OCI-LY3 (cell line): ENCODE results near the gene COL6A2.

Experiments
- CTCF ChIP-seq: fragments of 200-600, 300-600 bp; sonication (generic); IDR thresholded peaks from 2 replicates; pipeline ENCODE4 v1.5.1; 2014; ENCODE audit warnings: antibody characterized with exemption, low read length, low read depth
- EZH2phosphoT487 ChIP-seq: fragments of 200-600 bp; shearing (Covaris generic); IDR thresholded peaks from 2 replicates; pipeline ENCODE4 v1.6.1; 2018; ENCODE audit warnings: antibody characterized with exemption, mixed run types, low read depth

DNA sequence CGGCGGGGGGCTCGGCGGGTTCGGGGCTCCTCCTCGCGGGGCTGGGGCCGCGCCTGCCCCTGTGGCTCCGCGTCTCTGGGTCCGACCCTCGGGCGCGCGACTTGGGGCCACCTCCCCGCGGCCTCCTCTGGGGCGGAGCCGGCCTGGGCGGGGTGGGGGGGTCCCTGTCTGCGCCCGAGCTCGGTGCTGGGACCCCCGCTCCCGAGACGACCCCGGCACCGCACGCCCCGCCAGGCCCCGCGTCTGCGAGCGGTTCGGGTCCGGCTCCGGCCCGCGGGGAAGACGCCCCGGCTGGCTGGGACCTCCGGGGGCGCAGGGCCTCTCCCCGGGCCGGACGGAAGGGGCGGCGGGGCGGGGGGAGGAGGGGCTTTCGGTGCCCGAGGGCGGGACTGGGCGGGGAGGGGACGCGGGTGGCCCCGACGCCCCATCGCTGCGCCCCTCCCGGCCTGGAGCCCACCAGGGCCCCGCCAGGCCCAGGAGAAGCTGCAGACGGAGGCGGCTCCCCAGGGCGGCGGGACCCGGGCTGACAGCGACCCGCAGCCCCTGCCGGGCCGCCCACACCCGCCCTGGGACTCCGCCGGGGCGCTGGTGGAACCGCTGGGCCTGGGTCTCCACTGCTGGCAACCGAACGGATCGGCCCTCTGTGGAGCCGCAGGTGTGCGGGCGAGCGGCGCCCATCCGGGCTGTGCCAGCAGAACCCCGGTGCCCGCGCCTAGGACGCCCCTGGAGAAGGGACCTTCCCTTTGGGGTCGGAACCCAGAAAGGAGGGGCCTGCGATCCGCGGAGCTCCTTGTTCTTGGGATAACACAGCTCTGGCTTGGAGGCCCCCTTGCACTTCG is 610 bp downstream of the COL6A2 start:
- TF ChIP-seq CTCF, result no peak
- no peak for TF ChIP-seq EZH2phosphoT487
